ENCODE measurements around the gene MTCL1.

The MTCL1 gene

GRCh38 chr18:8783335-8783993 is 78.1 kb downstream of the MTCL1 start:
- Histone ChIP-seq H3K9ac (no peak overlapping the region), H3K4me2 (no peak overlapping the region), H3K27ac (no peak overlapping the region)

GRCh38 chr18:8783994-8784530 is 78.7 kb downstream of the MTCL1 start:
- no peak for TF ChIP-seq CTCF (conservative IDR thresholded peaks at IDR 0.05; ENCODE audit: low read depth, low read length)
- Histone ChIP-seq H3K4me3 (IDR thresholded peaks at IDR 0.05; ENCODE audit: insufficient read depth, low read depth, low read length) (no peak overlapping the region), H3K36me3 (ENCODE audit: insufficient read depth) (no peaks in the 10 kb centered on the region), H3K79me2 (ENCODE audit: insufficient read depth, low read depth) (no peaks in the 10 kb centered on the region), H4K20me1 (ENCODE audit: insufficient read depth) (no peaks in the 10 kb centered on the region), H3K4me1 (ENCODE audit: low read depth, poor library complexity, severe bottlenecking) (no peaks in the 10 kb centered on the region), H3K4me2 (no peak overlapping the region), H2AFZ (ENCODE audit: low read depth) (no peak overlapping the region), H3K27ac (no peak overlapping the region), H3K27me3 (ENCODE audit: insufficient read depth, low read depth) (no peaks in the 10 kb centered on the region), H3K9ac (no peak overlapping the region)

More at GRCh38 chr18:8783335-8783993, 78.1 kb downstream of the MTCL1 start:
- Histone ChIP-seq H3K27me3 (ENCODE audit: insufficient read depth, low read depth) (no peaks in the 10 kb centered on the region), H4K20me1 (ENCODE audit: insufficient read depth) (no peaks in the 10 kb centered on the region), H2AFZ (ENCODE audit: low read depth) (no peak overlapping the region), H3K4me1 (ENCODE audit: low read depth, poor library complexity, severe bottlenecking) (no peaks in the 10 kb centered on the region), H3K36me3 (ENCODE audit: insufficient read depth) (no peaks in the 10 kb centered on the region), H3K79me2 (ENCODE audit: insufficient read depth, low read depth) (no peaks in the 10 kb centered on the region), H3K4me3 (IDR thresholded peaks at IDR 0.05; ENCODE audit: insufficient read depth, low read depth, low read length) (no peak overlapping the region)
- no peak for TF ChIP-seq CTCF (conservative IDR thresholded peaks at IDR 0.05; ENCODE audit: low read depth, low read length)

- Histone ChIP-seq H4K20me1 (ENCODE audit: insufficient read depth) (no peaks in the 10 kb centered on the region), H3K27me3 (ENCODE audit: insufficient read depth, low read depth) (no peaks in the 10 kb centered on the region), H2AFZ (ENCODE audit: low read depth) (no peak overlapping the region), H3K79me2 (ENCODE audit: insufficient read depth, low read depth) (no peaks in the 10 kb centered on the region), H3K36me3 (ENCODE audit: insufficient read depth) (no peaks in the 10 kb centered on the region), H3K4me2 (no peak overlapping the region), H3K9ac (no peak overlapping the region), H3K4me1 (ENCODE audit: low read depth, poor library complexity, severe bottlenecking) (no peaks in the 10 kb centered on the region), H3K4me3 (IDR thresholded peaks at IDR 0.05; ENCODE audit: insufficient read depth, low read depth, low read length) (no peak overlapping the region), H3K27ac (no peak overlapping the region)
- no peak for TF ChIP-seq CTCF (conservative IDR thresholded peaks at IDR 0.05; ENCODE audit: low read depth, low read length)
These were observed 79.9 kb downstream of the MTCL1 start for GRCh38 chr18:8785261-8785660.

- H2AFZ ChIP-seq (ENCODE audit: low read depth): no peak overlapping the region
- H4K20me1 ChIP-seq (ENCODE audit: insufficient read depth): no peaks in the 10 kb centered on the region
- TF ChIP-seq CTCF (conservative IDR thresholded peaks at IDR 0.05; ENCODE audit: low read depth, low read length): no peak
- H3K27ac ChIP-seq: no peak overlapping the region
- no peaks in the 10 kb centered on the region for H3K27me3 ChIP-seq (ENCODE audit: insufficient read depth, low read depth)
- H3K79me2 ChIP-seq (ENCODE audit: insufficient read depth, low read depth): no peaks in the 10 kb centered on the region
- H3K4me1 ChIP-seq (ENCODE audit: low read depth, poor library complexity, severe bottlenecking): no peaks in the 10 kb centered on the region
- no peak overlapping the region for H3K4me2 ChIP-seq
- H3K36me3 ChIP-seq (ENCODE audit: insufficient read depth): no peaks in the 10 kb centered on the region
- H3K4me3 ChIP-seq (IDR thresholded peaks at IDR 0.05; ENCODE audit: insufficient read depth, low read depth, low read length): no peak overlapping the region
- H3K9ac ChIP-seq: no peak overlapping the region
These were observed 80.6 kb downstream of the MTCL1 start for GRCh38 chr18:8785855-8786482.

Measured in KMS-11 (cell line).